GM19239 (cell line): Measurements from ENCODE around the gene SRSF12.

Experiments used
- DNase-seq: peaks from one replicate; pipeline ENCODE4 v3.0.0; 2011; ENCODE audit warnings: low spot score; ENCODE audit not compliant: insufficient read length
- FAIRE-seq: peaks from 2 replicates; lab custom pipeline; 2011; peaks lifted over from hg19 to GRCh38; lab: Jason Lieb, UNC

The SRSF12 gene

DNA sequence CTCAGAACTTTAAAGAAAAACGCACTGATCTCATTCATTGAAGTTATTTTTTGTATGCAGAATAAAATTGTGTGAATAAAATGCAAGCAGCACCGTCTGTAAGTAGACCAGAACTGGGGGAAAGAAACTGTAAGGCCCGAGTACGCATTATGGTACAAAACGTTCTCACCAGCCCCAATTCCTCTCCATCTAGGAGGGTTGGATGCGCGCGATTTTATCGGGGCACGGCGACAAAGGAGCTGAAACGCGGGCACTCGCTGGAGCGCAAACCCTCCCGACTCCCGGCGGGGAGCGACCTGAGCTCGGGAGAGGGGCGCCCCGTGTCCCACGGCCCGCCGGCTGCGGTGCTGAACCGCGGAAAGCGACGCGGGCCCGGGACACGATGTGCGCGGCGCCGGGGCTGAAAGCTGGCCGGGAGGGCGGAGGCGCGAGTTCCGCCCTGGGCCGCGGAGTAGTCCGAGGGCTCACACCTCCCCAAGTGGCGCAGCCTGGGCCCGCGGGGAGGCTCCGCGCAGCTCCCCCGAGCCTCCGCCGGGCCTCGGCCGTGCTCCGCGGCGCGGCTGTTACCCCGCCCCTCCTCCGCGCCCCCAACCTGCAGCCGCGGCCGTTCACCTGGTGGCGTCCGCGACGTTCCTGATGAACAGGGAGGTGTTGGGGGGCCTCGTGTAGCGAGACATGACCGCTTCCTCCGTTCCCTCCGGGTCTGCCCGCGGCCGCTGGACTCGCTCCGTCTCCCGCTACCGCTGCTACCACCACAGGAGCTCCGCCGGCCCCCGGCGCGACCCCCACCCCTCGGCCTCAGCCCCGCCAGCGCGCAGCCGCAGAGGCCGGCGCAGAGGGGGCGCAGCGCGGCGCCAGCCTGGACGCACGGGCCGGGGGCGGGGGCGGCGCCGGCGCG lies at the start of gene SRSF12:
TSS of gene SRSF12 (minus strand) at position 861 of the 898 bp plus-strand sequence. CDS start at position 677, 184 bp downstream.
- DNase-seq (peak; percentile 93), FAIRE-seq (peak; percentile 26)

DNA sequence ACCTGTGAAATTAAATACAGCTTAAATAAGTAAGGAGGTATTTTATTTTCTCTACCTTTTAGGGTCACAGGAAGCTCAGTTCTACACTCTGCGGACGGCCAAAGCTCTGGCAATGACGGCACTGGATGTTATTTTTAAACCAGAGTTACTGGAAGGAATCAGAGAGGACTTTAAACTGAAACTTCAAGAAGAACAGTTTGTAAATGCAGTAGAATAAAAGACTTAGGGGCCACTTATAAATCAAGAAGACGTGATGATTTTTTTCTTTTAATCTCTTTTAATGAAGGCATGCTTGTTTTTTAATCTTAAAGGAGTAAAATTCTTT lies 44.1 kb upstream of the SRSF12 start:
- FAIRE-seq (no peak), DNase-seq (no peak)

DNA sequence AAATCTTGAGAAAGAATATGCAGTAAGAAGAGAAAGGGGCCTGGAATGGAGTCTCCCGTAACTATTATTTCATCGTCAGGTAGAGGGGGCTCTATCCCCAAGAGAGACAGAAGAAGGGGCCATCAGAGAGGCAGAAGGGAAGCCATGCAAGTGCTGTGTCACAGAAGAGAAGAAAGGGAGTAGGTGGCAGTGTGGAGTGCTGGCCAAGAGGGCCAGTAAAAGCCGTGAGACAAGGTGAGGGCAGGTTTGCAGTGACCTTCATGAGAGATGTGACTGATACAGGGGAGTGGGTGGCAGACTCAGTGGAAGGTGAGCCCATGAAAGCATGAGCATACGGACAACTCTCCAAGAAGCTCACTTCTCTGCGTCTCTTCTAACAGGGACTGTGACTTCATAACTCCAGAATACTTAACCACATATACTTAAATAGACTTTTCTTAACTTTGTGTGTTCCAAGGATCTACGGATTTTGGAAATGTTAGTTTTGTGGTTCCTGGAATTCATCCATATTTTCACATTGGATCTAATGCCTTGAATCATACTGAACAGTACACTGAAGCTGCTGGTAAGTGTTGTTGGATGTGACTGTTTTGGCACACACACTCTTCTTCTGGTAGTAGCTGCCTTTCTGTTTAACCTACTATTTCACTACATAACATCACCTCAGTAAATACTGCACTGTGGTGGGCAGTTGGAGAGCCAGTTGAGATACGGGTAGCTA lies 43.6 kb upstream of the SRSF12 start:
- FAIRE-seq: no peak
- DNase-seq: no peak

DNA sequence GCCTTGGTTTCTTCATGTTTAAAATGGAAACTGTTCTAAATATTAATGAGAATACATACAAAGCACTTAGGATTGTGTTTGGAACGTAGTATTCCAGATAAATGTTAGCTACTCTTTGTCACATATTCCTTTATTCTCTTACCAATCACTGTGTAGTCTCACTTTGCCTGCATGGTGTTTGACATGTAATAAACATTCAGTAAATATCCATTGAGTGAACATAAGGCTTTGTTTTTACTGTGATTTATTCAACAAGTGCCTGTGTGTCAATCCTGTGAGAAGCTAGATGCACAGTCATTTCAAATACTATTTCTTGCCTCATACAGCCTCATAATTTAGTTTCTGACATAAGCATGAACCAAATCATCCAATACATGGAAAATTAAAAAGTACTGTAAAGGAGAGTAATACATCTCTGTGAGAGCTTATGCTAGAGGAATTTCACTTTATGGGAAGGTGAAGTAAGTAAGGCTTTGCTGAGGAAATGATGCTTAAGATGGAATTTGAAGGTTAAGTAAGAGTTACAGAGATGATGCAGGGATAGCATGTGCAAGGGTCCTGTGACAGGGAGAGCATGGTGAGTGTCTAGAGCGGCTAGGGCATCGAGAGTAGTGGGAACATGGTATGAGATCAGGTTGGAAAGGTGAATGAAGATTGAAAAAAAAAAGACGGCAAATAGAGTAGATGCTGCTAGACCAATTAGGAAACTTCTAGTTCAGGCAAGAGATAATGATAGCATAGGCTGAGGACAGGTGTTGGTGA lies 42.6 kb upstream of the SRSF12 start:
- no peak for FAIRE-seq
- DNase-seq: no peak

DNA sequence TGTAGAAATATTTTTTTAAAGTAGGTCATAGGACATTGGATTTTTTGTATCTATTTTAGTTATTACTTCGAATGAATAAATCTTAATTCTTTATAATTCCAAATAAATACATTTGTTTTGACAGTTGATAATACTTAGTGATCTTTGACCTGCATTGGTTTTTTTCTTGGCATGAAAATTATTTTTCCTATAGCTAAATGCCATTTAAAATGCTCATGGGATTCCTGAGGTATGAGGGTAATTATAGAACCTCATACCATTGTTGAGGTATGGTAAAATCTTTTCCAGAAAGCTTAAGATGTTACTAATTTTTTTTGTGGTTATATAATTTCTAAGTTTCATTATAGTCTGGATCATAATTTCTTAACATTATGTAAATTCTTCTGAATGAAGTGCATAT lies 36.3 kb upstream of the SRSF12 start:
- DNase-seq: no peak
- no peak for FAIRE-seq

DNA sequence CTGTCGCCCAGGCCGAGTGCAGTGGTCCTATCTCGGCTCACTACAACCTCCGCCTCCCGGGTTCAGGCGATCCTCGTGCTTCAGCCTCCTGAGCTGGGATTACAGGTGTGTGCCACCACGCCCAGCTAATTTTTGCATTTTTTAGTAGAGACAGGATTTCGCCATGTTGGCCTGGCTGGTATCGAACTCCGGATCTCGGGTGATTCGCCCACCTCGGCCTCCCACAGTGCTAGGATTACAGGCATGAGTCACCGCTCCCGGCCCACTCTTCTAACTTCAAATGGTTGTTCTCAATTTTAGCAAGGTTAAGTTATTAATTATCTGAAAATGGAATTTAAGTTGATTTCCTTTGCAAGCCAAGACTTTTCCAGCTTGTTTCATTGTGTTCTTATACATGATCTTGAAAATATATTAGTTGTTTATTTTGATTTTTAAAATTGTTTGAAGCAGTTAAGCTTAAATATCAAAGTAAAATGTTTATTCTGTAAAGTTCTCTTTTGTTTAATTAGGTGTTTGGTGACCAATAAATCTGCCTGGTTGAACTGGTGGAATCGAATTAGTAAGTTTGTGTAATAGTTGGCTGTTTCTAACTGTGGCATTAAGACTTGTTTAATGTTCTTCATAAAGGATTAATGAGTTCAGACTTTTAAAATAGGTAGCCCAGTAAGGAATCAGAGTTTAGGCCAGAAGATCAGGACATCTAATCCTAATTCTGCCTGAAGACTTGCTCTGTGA lies 30.3 kb upstream of the SRSF12 start:
- peak; percentile 35 for FAIRE-seq
- no peak for DNase-seq

DNA sequence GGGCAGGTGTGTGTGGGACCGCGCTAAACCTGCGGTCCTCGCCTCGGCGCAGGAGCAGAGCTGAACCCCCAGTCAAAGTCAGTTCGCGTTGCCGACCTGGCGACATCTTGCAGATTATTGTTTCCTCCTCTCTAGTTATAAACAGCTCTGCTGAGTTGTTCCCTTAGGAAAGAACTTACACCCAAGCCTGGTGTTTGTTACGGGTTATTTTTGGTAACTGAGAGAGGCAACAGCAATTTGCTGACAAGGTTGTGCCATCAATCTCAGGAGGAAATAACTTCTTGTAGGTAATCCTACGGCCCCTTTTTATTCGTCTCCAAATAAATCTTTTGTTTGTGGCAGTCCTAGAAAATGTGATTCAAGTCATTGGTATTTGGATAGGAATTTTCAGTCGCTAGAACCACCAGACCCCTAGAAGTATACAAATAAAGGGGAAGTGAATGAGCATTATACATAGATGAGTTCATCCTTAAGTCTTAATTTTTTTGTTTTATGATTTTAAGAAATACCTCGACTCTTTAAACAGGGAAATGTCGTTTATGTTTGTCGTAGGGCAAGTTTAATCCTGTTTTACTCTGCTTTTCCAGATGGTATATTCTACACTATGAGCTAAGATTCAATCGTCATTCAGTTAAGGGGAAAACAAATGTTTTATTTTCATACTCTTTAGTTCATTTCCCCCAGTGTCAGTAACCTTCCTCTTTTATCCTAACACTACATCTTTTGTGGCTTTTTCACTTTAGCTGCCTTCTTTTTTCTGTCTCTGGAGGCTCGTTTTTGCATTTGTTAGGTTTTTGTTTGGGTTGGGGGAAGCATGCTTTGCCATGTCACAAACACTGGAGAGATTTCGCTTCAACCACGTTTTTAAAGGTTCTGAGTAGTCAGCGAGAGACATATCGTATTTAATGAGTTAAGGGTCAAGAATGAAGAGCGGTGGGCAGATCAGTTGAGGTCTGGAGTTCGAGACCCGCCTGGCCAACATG lies 29.1 kb upstream of the SRSF12 start:
- peak; percentile 12 for DNase-seq
- FAIRE-seq: peak; percentile 86

DNA sequence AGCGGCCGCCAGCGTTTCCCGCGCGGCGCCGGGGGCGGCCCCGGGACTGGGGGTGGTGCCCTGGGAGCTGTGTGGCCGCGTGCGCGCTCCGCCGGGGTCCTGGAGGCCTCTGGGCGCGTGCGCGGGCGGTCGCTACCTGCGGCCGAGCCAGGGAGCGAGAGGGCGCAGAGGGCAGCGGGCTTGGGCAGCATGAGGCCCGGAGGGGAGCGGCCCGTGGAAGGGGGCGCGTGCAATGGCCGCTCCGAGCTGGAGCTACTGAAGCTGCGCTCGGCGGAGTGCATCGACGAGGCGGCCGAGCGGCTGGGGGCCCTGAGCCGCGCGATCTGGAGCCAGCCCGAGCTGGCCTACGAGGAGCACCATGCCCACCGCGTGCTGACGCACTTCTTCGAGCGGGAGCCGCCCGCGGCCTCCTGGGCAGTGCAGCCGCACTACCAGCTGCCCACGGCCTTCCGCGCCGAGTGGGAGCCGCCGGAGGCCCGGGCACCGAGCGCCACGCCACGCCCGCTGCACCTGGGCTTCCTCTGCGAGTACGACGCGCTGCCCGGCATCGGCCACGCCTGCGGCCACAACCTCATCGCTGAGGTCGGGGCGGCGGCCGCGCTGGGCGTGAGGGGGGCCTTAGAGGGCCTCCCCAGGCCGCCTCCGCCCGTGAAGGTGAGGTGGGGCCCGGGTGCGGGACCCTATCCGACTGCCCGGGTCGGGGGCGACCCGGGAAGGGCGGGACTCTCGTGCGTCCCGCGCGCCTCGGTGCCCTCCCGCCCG lies 28.3 kb upstream of the SRSF12 start, which contains the start of gene PM20D2:
TSS of gene PM20D2 (plus strand) at position 100 of the 762 bp plus-strand sequence. CDS start at position 190, 90 bp downstream.
- DNase-seq: peak; percentile 65
- FAIRE-seq: peak; percentile 31

DNA sequence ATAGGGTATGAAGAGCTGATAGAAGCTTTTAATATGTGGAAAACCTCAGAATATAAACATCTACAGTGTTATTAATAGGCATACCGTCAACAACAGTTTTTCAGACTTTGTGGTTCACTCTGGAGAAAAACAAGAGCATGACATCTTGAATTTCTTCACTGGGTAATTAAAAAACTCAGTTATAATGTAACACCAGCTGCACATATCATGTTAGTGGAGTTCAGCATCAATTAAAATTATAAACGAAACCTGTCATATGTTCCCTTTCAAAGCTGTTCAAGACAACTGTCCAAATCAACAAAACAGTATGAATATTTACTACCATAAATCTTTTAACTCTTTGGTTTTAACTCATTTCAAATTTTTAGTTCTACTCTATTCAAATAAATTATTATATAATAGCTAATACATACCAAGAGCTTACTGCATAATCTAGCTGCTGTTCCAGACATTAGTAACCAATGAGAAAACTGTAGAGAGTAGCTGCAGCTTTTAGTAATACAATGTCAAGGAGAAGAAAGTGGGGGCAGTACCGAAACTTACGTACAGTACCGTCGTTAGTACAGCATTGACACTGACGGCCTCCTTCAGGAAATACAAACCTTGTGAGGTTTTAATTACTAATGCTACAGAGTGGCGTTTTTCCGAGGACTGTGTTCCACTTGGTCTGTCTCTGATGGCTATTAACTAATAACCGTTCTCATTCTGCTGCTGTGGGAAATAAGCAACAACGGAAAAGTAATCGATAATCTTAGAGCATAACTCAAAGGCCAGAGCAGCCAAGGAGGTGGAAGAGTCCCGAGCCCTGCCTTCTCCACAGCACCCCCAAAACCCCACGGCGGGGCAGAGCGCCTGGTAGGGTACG lies 27.5 kb upstream of the SRSF12 start:
- DNase-seq: peak; percentile 35
- FAIRE-seq: peak; percentile 90

DNA sequence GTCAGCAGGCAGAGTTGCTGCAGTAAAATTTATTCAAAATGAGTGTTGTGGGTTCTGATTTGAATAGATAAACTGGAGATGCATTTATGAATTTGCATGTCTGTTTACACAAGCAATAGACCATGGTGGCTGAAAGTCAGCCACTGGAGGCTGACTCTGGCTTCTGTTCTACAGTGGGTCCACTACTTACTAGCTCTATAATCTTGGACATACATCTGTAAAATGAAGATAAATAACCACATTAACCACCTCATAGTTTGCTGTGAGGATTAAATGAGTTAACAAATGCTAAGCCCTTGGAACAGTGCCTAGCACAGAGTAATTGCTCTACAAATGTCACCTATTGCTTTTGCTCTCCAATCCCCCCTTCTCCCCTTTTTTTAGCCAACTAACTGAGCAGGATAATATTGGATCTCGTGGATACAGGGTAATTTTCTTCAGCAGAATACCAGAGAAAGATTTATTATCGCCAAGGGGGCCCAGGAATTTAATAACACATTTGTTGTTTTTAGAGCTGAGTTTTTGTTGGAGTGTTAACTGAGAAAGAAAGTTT lies 26.6 kb upstream of the SRSF12 start:
- peak; percentile 16 for DNase-seq
- FAIRE-seq: peak; percentile 79

DNA sequence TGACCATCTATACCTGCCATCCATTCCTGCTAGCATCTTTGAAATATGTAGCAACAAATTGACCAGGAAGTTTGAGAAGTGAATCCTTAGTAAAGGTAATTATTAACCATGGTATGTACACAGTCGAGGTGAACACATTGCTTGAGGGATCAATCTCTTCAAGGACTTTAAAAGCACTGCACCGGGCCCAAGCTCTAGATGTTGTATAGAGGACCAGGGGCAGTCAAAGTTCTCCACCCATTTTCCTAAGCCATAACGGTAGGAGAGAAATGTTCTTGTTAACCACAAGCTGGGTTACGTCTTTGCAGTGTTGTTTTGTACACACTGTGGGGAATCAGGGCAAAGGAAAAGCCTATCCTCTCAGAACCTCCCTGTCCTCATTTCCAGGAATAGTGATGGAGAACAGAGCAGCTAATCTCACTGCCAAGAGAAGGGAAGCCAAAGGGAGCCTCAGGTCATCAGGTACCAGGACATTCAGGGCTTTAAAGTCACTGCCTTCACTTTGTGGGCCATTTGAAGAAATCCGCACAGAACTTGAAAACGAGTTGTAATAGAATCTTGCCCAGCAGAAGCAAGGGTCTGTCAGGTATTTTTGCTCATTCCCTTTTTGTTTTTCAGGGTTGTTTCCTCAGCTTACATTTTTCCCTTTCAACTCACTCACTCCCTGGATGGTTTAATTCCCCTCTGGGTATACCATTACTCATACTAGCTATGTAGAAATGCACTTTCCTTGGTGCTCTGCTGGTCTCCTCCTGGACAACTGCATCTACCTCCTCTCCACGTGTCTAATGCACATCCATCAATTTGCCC lies 22.7 kb upstream of the SRSF12 start:
- FAIRE-seq (peak; percentile 28), DNase-seq (no peak)

DNA sequence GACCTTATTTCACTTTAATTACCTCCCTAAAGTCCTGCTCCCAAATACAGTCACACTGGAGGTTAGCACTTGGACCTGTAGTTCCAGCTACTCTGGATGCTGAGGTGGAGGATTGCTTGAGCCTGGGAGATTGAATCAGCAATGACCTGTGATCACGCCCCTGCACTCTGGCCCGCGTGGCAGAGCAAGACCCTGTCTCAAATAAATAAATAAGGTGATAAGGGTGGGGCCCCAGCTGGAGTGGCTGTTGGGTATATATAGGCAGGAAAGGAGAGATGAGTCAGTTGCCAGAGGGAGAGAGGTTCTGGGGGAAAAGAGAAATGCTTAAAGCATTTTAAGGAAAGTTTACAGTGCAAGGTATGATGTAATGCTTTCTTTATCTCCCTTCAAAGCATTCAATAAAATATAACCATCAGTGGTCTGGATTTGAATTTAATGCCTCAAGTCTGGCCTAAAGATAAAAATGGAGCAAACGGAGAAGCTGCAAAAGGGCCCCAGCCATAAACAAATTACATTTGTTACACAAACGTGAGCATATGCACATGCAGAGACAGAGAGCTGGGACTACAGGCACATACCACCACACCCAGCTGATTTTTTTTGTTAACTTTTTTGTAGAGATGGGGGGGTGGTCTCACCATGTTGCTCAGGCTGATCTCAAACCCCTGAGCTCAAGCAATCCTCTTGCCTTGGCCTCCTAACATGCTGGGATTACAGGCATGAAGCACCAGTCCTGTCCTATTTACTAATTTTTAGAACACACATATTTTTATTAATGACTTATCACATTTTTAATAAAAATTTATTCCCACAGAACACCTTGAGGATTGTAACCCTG lies 21.9 kb upstream of the SRSF12 start:
- FAIRE-seq (no peak), DNase-seq (no peak)

DNA sequence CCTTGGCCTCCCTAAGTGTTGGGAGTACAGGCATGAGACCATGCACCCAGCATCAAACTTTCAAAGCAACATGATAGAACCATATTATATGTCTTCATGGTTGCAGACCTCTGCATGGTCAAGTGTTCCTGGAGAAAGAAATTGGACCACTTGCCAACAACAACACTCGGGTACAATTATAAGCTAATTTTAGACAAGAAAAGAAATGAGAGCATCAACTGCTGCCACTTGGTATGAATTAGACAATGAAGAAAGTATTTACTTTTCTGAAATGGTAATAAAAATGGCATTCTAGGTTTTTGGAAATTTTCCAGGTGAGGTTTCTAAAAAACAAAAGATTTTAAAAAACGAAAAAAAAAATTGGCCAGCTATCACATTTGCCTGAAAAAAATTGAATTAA lies 20.3 kb upstream of the SRSF12 start:
- DNase-seq: no peak
- FAIRE-seq: no peak

DNA sequence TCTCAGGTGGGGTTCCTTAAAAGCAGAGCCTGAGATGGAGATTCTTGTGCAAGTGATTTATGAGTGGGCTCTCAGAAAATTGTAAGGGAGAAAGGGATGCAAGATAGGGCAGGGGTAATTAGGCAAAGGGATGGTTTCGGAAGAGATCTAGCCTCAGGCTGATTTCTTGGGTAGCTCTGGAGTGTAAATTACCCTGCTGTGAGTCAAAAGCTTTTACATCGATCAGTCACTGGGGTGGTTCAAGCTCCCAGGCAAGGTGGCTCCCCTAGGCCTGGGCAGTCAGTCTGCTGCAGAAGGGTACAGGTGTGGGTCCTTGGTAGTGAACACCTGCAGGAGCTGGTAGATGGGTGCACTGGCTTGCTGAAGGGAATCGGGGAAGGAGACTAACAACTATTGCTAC lies 16.9 kb upstream of the SRSF12 start:
- no peak for FAIRE-seq

DNA sequence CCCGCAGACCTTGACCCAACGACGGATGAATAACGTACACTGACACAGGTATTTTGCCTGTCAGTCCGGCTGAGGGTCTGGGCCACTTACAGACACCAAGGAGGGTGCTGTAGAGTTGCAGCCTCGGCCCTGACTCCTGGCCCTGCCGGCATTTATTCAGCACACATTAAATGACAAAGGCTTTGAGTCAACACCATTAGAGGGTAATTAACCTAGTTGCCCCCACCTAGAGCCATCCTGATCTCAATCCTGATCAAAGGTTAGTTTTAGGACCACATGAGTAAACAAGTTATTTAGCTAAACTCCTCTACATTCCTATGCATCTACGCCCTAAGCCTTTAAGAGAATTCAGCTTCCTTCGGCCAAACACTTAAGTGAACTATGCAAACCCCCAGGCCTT lies 16.1 kb upstream of the SRSF12 start:
- DNase-seq (no peak), FAIRE-seq (no peak)

More for the DNA sequence above, 16.9 kb upstream of the SRSF12 start:
- no peak for DNase-seq
